ENCODE data around the gene SIGLEC1. TPM values are rescaled to one million over a fixed set of nuclear protein-coding genes. Genes with fewer than 3 reads are reported as not detected.

Gene SIGLEC1
- total and polyA plus RNA-seq, 2 donors from 2014 or later, result 2.4 to 20.2 TPM

- TF ChIP-seq CTCF (IDR thresholded peaks at IDR 0.05; ENCODE audit: borderline replicate concordance, extremely low read depth, insufficient read depth), result no peak
- Histone ChIP-seq H3K9ac (ENCODE audit: low read length in 3 of 3) (peak within 1 kb of the TSS in 1 of 3 donors; percentile 19), H3K36me3 (ENCODE audit: control insufficient read depth in 2 of 3, insufficient read depth in 3 of 3, low read length in 3 of 3) (no peaks in the 10 kb centered on the region), H3K4me3 (ENCODE audit: low read length in 3 of 3) (peak within 1 kb of the TSS; percentile 24 to 46 (median 41)), H3K4me1 (ENCODE audit: control insufficient read depth in 2 of 3, insufficient read depth in 2 of 3, low read depth in 1 of 3, low read length in 3 of 3) (peaks cover 0 to 5% (median 2%) of the 10 kb centered on the region in 3 donors), H3K27ac (ENCODE audit: low read depth in 2 of 2, low read length in 2 of 2) (peak within 1 kb of the TSS; percentile 43 to 65), H3K27me3 (ENCODE audit: control insufficient read depth, insufficient read depth, low read length) (no peaks in the 10 kb centered on the region), H3K9me3 (ENCODE audit: control insufficient read depth in 2 of 3, insufficient read depth in 1 of 3, low read length in 3 of 3) (no peaks in the 10 kb centered on the region)
- FAIRE-seq (no peak), DNase-seq (peak; percentile 57 to 90 (median 69))
- intact Hi-C loops (cut with DNase I), result no loop called here
These were observed 20.1 kb upstream of the SIGLEC1 start, which contains the start of gene HSPA12B for GRCh38 chr20:3732327-3733118. Gene HSPA12B (plus strand): TSS chr20:3732685. CDS start chr20:3738675, 5,990 bp downstream.

- H3K36me3 ChIP-seq (ENCODE audit: control insufficient read depth in 2 of 3, insufficient read depth in 3 of 3, low read length in 3 of 3), result no peaks in the 10 kb centered on the region
- H3K9me3 ChIP-seq (ENCODE audit: control insufficient read depth in 2 of 3, insufficient read depth in 1 of 3, low read length in 3 of 3), result no peaks in the 10 kb centered on the region
- H3K4me3 ChIP-seq (ENCODE audit: low read length in 3 of 3), result no peak overlapping the region
- no peaks in the 10 kb centered on the region for H3K27me3 ChIP-seq (ENCODE audit: control insufficient read depth, insufficient read depth, low read length)
- intact Hi-C loops (cut with DNase I), result no loop called here
- no peak overlapping the region for H3K27ac ChIP-seq (ENCODE audit: low read depth in 2 of 2, low read length in 2 of 2)
- no peak overlapping the region for H3K9ac ChIP-seq (ENCODE audit: low read length in 3 of 3)
- peak in 2 of 5 donors; percentile 28 to 63 for DNase-seq
- H3K4me1 ChIP-seq (ENCODE audit: control insufficient read depth in 2 of 3, insufficient read depth in 2 of 3, low read depth in 1 of 3, low read length in 3 of 3), result peaks cover 0 to 5% (median 2%) of the 10 kb centered on the region in 3 donors
- TF ChIP-seq CTCF (IDR thresholded peaks at IDR 0.05; ENCODE audit: borderline replicate concordance, extremely low read depth, insufficient read depth), result no peak
- FAIRE-seq, result no peak
These were observed 19.5 kb upstream of the SIGLEC1 start for GRCh38 chr20:3731944-3732326.

GRCh38 chr20:3730803-3731672, 18.6 kb upstream of the SIGLEC1 start:
- no peaks in the 10 kb centered on the region for H3K27me3 ChIP-seq (ENCODE audit: control insufficient read depth, insufficient read depth, low read length)
- H3K36me3 ChIP-seq (ENCODE audit: control insufficient read depth in 2 of 3, insufficient read depth in 3 of 3, low read length in 3 of 3), result no peaks in the 10 kb centered on the region
- TF ChIP-seq CTCF (IDR thresholded peaks at IDR 0.05; ENCODE audit: borderline replicate concordance, extremely low read depth, insufficient read depth), result no peak
- no peak overlapping the region for H3K27ac ChIP-seq (ENCODE audit: low read depth in 2 of 2, low read length in 2 of 2)
- intact Hi-C loops (cut with DNase I), result no loop called here
- FAIRE-seq (no peak), DNase-seq (peak in 2 of 5 donors; percentile 23 to 44)
- H3K4me1 ChIP-seq (ENCODE audit: control insufficient read depth in 2 of 3, insufficient read depth in 2 of 3, low read depth in 1 of 3, low read length in 3 of 3), result peaks cover 0 to 5% (median 2%) of the 10 kb centered on the region in 3 donors
- H3K4me3 ChIP-seq (ENCODE audit: low read length in 3 of 3), result no peak overlapping the region
- no peaks in the 10 kb centered on the region for H3K9me3 ChIP-seq (ENCODE audit: control insufficient read depth in 2 of 3, insufficient read depth in 1 of 3, low read length in 3 of 3)
- H3K9ac ChIP-seq (ENCODE audit: low read length in 3 of 3), result no peak overlapping the region
